ENCODE measurements around the gene CPSF7. TPM values are rescaled to one million over a fixed set of nuclear protein-coding genes. Genes with fewer than 3 reads are reported as not detected.
"Not testable (repeated sequence)": the region's sequence is repeated elsewhere in the genome, so short reads cannot be mapped to it uniquely, and the experiment has no call there.

CPSF7 gene
- total RNA-seq, 1 donor from 2014 or later, result 112 TPM

DNA sequence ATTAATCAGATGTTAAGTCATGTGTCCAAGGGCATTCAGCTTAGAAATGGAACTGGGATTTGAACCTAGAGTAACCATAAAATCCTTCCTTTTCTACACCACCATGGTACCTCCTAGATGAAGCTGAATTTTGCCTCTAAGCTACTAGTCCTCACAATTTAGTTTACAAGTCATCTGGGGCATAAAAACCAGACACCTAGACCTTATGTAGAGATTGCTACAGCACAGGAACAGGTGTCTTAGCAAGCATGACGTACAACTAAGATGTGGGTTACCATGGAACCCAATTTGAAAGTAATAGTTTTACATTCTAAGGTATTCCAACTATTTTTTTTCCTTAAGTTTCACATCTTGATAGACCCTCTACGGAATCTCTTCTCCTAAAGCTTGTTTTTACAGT lies 28.2 kb downstream of the CPSF7 start:
- TF ChIP-seq, protein P1, sequence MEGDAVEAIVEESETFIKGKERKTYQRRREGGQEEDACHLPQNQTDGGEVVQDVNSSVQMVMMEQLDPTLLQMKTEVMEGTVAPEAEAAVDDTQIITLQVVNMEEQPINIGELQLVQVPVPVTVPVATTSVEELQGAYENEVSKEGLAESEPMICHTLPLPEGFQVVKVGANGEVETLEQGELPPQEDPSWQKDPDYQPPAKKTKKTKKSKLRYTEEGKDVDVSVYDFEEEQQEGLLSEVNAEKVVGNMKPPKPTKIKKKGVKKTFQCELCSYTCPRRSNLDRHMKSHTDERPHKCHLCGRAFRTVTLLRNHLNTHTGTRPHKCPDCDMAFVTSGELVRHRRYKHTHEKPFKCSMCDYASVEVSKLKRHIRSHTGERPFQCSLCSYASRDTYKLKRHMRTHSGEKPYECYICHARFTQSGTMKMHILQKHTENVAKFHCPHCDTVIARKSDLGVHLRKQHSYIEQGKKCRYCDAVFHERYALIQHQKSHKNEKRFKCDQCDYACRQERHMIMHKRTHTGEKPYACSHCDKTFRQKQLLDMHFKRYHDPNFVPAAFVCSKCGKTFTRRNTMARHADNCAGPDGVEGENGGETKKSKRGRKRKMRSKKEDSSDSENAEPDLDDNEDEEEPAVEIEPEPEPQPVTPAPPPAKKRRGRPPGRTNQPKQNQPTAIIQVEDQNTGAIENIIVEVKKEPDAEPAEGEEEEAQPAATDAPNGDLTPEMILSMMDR (IDR thresholded peaks at IDR 0.05; ENCODE audit: unreplicated experiment), result no peak
- Mint-ChIP-seq H3K4me1 (no peaks in the 10 kb centered on the region), H3K36me3 (peaks cover 17% of the 10 kb centered on the region), H3K9me3 (no peaks in the 10 kb centered on the region), H3K4me3 (no peak overlapping the region), H3K27ac (no peak overlapping the region), H3K27me3 (ENCODE audit: low read depth) (no peaks in the 10 kb centered on the region)
- DNase-seq (ENCODE audit: low spot score in 2 of 2, unreplicated experiment in 2 of 2), result no peak

DNA sequence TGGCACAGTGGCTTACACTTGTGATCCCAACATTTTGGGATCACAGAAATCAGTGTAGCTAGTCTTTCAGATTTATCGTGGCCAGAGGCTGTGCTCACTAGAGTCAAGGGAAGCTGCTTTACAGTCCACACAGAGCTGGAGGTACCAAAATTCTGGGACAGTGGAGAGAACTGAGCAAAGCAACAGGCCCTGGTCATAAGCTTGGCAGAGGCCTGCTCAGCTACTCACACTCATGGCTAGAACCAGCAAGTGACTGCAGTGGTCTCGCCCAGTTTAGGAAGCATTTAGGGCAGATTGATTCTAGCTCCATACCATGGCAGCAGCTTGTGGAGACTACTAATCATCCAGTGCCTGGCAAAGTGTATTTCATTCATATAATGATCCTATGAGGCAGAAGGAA lies 28.6 kb downstream of the CPSF7 start:
- Mint-ChIP-seq H3K36me3 (peaks cover 17% of the 10 kb centered on the region), H3K9me3 (no peaks in the 10 kb centered on the region), H3K4me1 (no peaks in the 10 kb centered on the region), H3K27ac (peak overlapping the region; percentile 4), H3K27me3 (ENCODE audit: low read depth) (no peaks in the 10 kb centered on the region), H3K4me3 (no peak overlapping the region)
- DNase-seq (ENCODE audit: low spot score in 2 of 2, unreplicated experiment in 2 of 2), result no peak
- TF ChIP-seq, protein P1 (IDR thresholded peaks at IDR 0.05; ENCODE audit: unreplicated experiment), result no peak

DNA sequence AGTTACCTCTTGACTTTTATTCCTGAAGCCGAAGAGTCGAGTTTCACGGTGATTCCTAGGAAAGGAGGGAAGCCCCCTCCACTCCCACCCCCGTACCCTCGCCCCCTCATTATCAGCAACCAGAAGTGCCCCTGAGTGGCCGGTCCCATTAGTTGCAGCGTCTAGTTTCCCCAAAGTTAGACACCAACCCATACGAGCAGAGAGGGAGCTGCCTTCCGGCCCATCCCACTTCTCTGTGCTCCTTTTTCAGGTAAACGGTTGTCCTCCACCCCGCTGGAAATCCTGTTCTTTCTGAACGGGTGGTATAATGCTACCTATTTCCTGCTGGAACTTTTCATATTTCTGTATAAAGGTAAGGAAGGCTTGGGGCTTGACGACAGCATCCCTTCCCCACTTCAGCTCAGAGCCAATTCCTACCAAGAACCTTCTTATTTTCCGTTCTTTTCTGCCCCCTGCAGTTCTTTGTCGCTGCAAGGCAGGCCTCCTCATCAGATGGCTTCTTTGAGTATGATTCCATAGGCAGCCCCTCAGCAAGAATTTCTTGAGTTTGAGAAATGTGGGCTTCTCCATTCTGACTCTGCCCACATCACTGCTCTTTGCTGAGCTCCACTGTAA lies 36.7 kb downstream of the CPSF7 start:
- H3K9me3 Mint-ChIP-seq, result peaks cover 13% of the 10 kb centered on the region
- no peaks in the 10 kb centered on the region for H3K27me3 Mint-ChIP-seq (ENCODE audit: low read depth)
- TF ChIP-seq, protein P1 (IDR thresholded peaks at IDR 0.05; ENCODE audit: unreplicated experiment), result no peak
- H3K4me1 Mint-ChIP-seq, result peaks cover 14% of the 10 kb centered on the region
- H3K27ac Mint-ChIP-seq, result peak overlapping the region; percentile 94
- DNase-seq (ENCODE audit: low spot score in 2 of 2, unreplicated experiment in 2 of 2), result no peak
- peaks cover 22% of the 10 kb centered on the region for H3K36me3 Mint-ChIP-seq
- H3K4me3 Mint-ChIP-seq, result peak overlapping the region; percentile 95

DNA sequence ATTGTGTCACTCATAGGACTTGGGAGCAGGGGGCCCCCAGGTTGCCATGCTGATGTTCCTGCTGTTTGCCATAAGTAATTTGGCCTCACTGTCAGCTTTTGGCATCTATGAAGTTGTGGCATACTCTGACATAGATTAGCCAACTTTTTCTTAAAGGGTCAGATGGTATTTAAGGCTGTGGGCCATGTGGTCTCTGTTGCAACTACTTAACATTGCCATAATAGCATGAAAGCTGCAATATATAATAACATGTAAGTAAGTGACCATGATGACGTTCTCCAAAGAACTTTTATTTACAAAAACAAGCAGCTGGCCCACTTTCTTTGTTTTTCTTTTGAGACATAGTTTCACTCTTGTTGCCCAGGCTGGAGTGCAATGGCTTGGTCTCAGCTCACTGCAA lies 39.6 kb downstream of the CPSF7 start:
- H3K36me3 Mint-ChIP-seq, result peaks cover 7% of the 10 kb centered on the region
- no peak for DNase-seq (ENCODE audit: low spot score in 2 of 2, unreplicated experiment in 2 of 2)
- no peak overlapping the region for H3K4me3 Mint-ChIP-seq
- TF ChIP-seq, protein P1 (IDR thresholded peaks at IDR 0.05; ENCODE audit: unreplicated experiment), result no peak
- no peaks in the 10 kb centered on the region for H3K27me3 Mint-ChIP-seq (ENCODE audit: low read depth)
- peaks cover 14% of the 10 kb centered on the region for H3K4me1 Mint-ChIP-seq
- H3K27ac Mint-ChIP-seq, result no peak overlapping the region
- H3K9me3 Mint-ChIP-seq, result peaks cover 13% of the 10 kb centered on the region

DNA sequence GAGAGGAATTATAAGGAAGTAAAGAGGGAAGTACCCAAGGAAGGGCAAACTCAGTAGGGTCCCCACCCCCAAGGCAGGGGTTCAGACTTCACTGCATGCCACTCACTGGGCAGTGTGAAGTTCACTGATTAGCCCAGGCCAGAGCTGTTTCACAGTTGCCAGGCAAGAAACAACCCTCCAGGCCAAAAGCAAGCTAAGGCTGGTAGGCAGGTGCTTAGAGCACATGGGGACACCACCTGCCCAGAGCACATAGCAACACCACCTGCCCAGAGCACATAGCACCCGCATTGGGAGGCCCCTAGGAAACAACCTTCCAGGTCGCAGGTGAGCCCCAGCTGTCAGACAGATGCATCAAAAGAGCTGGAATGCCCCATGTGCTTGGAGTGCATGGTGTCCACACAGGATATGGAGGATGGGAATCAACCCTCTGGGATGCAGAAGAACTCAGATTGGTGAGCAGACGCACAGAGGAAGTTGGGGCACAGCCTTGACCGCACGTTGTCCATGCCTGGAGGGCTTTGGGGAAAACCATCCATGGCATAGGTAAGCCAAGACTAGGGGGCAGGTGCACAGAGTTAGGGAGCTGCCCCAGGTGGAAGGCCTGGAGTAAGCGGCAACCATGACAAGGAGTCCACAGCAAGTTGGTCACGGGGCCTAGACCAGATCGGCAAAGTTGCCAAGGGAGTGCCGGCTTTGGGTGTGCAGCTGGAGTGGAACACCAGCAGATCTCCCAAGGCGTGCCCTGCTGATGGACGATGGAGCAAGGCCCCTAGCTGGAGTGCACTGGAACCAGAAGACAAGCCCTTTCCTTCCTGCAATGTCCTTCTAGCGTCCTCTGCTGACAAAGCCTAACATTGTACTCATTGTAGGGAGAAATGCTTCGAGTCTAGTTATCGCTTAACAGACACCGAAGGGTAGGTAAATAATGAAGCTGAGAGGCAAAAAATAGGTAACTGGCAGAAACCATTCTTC lies 45.2 kb downstream of the CPSF7 start:
- Mint-ChIP-seq H3K9me3 (peaks cover 4% of the 10 kb centered on the region), H3K27me3 (ENCODE audit: low read depth) (no peaks in the 10 kb centered on the region), H3K4me3 (no peak overlapping the region), H3K27ac (no peak overlapping the region), H3K36me3 (no peaks in the 10 kb centered on the region), H3K4me1 (no peaks in the 10 kb centered on the region)
- no peak for DNase-seq (ENCODE audit: low spot score in 2 of 2, unreplicated experiment in 2 of 2)
- TF ChIP-seq, protein P1 (IDR thresholded peaks at IDR 0.05; ENCODE audit: unreplicated experiment), result no peak

DNA sequence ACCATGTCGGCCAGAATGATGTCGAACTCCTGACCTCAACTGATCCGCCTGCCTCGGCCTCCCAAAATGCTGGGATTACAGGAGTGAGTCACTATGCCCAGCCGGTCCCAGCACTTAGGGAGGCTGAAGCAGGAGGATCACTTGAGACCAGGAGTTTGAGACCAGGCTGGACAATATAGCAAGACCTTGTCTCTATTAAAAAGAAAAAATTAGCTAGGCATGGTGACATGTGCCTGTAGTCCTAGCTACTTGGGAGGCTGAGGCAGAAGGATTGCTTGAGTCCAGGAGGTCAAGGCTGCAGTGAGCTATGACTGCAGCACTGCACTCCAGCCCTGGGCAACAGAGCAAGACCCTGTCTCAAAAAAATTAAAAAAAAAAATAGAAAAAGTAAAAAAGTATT lies 45.9 kb downstream of the CPSF7 start:
- DNase-seq (ENCODE audit: low spot score in 2 of 2, unreplicated experiment in 2 of 2); H3K27ac Mint-ChIP-seq; H3K4me3 Mint-ChIP-seq; H3K36me3 Mint-ChIP-seq; H3K4me1 Mint-ChIP-seq; H3K9me3 Mint-ChIP-seq; H3K27me3 Mint-ChIP-seq (ENCODE audit: low read depth): not testable (repeated sequence)

Measured in mesothelial cell of epicardium (in vitro differentiated cells).